ENCODE results near the gene DUS2.
"Not testable (repeated sequence)": the region's sequence is repeated elsewhere in the genome, so short reads cannot be mapped to it uniquely, and the experiment has no call there.

DUS2 gene

DNA sequence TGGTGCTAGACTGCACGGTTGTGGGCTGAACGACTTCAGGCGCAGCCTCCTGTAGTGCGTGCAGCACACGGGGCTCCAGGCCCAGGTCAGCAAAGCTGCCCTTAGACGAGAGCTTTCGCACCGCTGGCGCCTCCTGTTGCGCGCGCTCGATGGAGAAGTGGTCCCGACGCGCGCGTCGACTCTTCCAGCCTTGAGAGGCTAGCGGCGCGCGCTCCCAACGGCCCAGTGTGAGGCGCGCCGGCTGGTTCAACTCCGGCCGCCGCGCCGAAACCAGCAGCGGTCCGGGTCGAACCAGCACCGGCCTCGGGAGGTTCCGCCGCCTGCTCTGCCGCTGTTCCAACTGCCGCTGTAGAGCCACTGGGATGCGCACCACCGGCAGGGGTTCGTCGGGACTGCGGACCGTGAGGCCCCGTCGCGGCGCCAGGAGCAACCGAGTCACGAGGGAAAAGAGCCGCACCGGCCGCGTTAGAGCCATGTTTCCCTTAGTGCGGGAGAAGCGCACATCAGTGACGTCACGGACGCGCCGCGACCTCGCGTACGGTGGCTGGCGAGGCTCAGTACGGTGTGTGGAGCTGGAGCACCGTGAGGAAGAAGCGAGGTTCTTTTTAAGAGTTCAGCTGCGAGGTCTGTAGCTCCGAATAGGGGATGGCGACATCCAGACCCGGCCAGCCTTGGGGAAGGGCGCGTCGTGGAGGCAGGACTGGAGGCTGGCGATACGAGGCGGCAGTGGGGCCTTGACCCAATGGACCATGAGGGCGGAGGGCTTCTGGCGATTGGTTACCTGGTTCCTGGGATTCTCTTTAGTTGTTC, at the start of gene DUS2, which contains the start of gene DDX28:
TSS of gene DUS2 (plus strand) at position 557 of the 810 bp plus-strand sequence. CDS start 14,740 bp downstream, outside the sequence.
TSS of gene DDX28 (minus strand) at position 505 of the 810 bp plus-strand sequence. CDS start at position 475, 30 bp downstream.
- peak; percentile 90 for DNase-seq (ENCODE audit: low read depth)

DNA sequence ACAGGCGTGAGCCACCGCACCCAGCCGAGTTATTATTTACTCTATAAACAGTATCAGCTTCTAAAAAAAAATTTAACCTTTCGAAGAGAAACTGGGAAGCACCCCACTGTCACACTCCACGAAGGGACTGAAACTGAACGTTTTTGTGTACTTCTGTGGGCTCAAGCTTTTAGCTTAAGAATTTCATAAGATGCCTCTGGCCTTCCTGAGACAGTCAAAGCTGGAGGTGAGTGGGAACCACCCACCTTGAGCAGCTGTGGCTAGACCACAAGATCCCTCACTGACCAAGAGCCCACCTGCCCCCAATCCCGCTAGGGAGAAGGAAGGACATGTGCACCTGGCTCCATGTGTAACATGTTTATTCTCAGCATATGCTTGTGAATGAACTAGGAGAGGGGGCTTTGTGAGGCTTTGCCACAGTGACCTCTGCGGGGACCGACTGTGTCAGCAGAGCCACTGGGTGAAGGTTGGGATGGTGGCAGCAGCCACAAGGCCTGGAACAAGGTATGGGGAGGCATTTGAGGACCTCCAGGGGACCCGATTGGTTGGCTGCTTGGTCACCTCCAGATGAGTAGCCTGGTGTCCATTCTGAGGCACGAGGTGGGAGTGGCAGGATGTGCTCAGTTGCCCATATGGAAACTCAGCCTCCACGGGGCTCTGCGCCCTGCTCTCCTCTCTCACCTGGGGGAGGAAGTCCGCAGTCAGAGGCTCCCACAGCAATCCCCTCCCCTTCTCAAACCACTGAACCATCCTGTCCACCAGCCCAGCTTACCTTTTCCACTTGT, 47.6 kb upstream of the DUS2 start:
- no peak for DNase-seq (ENCODE audit: low read depth)

DNA sequence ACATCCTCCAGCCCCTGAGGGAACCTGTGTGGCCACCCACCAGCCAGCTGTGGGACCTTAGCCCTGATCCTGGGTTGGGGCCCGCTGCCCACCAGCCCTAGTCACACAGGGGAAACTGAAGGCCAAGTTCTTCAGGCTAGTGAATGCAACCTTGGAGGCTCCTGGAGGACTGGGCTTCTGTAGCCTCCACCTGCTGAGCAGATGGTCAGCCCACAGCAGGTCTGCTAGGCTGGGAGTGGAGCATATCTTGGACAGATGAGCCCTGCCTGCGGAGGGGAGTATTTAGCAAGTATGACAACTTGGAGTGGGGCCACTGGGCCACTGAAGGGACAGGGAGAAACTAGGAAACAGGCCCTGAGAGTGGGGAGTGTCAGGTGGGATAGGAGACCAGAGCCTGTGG, 46.9 kb upstream of the DUS2 start:
- DNase-seq (ENCODE audit: low read depth): no peak

DNA sequence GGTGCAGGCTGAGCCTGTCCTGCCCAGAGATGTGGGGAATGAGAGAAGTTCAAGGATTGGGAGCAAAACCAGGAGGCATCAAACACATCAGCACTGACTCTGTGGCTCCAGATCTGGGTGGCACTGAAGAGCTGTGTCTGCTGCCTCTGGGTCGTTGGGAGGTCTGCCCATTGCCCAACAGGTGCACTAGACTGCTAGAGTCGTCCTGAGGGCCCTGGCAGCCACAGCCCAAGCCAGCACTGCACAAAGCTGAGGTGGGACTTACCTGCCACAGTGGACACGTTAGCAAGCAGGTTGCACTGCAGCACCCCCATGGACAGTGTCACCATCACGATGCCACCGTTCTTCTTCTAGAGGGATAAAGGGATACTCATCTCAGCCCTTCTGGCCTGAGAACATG, 46.1 kb upstream of the DUS2 start:
- no peak for DNase-seq (ENCODE audit: low read depth)

DNA sequence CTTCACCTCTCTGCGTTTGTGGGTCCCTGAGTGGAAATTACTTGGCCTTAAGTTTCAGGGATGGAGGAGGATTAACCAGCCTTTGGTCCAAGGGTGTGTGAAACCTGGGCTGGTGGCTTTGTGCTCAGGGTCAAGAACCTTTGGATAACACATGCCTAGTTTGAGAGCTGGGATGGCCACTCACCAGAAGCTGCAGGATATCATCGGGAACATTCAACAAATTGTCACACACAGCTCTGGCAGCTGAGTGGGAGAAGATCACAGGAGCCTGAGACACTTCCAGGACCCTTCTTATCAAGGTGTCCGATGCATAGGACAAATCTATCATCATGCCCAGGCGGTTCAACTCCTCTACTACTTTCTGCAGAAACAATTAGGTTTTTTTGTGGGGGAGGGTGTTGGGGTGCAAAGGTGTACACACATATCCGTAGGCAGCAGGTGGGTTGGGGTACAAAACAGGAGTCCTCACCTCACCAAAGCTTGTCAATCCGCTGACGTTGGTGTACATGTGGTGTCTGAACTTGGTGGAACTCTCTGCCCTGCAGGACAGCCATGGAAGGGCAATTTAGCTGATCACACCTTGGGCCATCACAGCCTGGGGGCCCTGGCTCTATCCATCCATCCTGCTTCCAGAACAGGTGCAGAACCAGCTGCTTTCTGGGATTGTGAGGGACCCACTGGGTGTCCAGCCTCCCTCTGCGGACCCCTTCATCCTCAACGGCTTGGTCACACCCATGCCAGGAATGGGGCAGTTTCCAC, 45.4 kb upstream of the DUS2 start:
- DNase-seq (ENCODE audit: low read depth): no peak

DNA sequence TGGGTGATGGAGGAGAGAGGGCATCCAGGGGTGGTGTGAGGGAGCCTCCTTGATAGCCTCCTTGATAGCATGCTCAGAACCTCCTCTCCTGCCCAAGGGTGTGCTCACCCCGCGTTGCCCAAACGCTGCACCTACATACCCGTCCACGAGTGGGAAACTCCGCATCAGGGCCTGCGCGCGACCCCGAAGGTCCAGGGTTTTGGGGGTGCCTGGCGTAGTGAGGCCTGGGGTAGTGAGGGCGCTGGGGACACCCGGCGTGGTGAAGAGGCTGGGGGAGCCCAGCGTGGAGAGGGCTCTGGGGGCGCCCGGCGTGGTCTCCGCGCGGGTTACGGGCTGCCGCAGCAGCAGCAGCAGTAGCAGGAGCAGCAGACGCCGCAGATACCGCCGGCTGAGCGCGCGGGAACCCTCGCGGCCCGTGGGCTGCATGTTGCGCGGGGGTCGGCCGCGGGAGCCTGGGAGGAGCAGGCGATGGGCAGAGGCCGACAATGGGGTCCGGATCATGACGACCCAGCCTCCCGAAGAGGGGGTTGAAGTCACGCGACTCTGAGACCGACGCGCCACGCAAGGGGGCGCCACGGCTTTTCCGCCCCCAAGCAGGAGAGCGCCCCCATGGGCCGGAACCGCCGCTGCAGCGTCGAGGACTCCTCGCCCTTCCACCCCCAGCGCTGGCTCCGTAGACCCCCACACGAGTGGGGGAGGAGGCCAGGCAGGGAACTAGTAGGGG, 43.0 kb upstream of the DUS2 start, which contains the start of gene DPEP3:
TSS of gene DPEP3 (minus strand) at position 545 of the 724 bp plus-strand sequence. CDS start at position 426, 119 bp downstream.
- no peak for DNase-seq (ENCODE audit: low read depth)

DNA sequence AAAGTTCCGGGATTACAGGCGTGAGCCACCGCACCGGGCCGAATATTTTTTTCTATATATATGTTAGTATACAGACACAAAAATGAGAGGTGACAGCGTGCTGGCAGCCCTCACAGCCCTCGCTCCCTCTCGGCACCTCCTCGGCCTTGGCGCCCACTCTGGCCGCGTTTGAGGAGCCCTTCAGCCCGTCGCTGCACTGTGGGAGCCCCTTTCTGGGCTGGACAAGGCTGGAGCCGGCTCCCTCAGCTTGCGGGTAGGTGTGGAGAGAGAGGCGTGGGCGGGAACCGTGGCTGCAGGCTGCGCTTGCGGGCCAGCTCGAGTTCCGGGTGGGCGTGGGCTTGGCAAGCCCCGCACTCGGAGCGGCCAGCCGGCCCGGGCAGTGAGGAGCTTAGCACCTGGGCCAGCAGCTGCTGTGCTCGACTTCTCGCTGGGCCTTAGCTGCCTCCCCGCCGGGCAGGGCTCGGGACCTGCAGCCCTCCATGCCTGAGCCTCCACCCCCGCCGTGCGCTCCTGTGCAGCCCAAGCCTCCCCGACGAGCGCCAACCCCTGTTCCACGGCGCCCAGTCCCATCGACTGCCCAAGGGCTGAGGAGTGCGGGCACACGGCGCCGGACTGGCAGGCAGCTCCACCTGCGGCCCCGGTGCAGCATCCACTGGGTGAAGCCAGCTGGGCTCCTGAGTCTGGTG, 40.9 kb upstream of the DUS2 start:
- no peak for DNase-seq (ENCODE audit: low read depth)

DNA sequence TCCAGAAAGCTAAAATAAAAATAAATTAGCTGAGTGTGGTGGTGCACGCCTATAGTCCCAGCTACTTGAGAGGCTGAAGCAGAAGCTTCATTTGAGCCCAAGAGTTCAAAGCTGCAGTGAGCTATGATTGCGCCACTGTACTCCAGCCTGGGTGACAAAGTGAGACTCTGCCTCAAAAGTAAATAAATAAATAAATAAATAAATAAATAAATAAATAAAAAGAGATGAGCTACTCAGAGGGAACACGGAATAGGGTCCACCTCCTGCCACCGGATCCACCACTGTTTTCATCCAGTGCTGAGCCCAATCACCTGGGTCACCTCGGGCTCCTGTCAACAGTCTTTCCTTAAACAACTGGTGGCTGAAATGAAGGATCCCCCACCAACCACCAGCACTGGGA, 36.1 kb upstream of the DUS2 start:
- DNase-seq (ENCODE audit: low read depth): no peak

DNA sequence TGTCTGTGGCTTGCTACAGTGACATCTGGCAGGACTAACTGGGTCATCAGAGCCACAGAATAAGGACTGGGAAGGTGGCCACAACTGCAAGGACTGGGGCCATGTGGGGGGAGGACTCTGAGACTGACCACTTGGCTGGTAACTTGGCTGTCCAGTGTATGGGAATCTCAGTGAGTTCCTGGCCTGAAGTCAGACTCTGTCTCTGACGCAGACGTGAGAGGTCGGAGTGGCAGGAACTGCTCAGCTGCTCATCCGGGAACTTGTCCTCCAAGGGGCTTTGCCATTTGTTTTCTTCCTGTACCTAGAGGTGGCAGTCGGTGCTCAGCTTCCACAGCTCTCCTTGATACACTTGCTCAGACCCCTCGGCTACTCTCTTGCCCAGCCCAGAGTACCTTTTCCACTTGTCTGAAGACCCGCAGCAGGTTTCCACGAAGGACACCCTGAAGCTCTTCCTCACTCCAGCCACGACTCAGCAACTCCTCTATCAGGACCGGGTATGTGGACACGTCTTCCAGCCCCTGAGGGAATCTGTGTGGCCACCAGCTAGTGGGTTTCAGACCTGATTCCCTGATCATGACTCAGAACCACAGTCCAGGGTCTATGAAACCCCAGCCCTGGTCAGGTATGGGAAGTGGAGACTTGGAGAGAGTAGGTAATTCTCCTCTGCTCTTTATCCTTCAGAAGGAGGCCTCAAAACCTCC, 35.5 kb upstream of the DUS2 start:
- DNase-seq (ENCODE audit: low read depth): no peak

DNA sequence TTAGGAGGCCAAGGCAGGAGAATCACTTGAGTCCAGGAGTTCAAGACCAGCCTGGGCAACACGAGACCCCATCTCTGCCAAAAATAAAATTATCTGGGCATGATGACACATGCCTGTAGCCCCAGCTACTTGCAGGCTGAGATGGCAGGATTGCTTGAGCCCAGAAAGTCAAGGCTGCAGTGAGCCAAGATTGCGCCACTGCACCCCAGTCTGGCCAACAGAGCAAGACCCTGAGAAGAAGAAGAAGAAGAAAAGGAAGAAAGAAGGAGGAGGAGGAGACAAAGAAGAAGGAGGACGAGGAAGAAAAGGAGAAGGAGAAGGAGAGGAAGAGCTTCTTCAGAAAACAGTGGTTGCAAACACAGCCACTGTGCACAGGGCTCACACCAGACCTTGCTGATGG, 34.4 kb upstream of the DUS2 start:
- no peak for DNase-seq (ENCODE audit: low read depth)

DNA sequence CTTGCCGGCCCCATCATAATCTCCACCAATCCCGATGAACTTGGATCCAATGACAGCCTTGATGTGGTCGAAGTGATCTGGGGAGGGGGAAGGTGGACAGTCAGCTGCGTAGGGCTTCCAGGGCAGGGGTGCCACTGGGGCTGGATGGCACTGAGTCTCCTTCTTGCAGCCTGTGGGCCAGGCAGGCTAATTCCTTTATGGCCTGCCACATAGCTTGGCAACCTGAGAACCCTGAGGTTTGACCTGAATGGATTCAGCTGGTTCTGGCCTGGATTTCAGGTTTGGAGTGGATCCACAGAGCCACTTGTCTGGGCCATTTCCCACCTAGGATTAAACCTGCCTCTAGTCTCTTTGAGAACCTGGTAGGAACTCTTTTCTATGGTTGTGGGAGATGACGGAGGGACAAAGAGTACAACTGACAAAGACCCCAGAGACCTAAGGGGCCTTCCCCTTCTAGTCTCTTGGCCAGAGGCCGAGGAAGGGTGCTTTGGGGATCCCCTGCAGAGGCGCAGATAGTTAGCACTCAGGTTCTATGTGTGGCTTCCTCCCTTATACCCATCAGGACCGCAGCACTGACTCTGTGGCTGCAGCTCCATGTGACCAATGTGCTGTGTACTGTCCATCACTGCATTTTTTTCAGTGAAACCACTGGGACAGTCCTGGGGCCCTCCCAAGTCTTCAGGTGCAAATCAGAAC, 33.6 kb upstream of the DUS2 start:
- DNase-seq (ENCODE audit: low read depth): no peak

DNA sequence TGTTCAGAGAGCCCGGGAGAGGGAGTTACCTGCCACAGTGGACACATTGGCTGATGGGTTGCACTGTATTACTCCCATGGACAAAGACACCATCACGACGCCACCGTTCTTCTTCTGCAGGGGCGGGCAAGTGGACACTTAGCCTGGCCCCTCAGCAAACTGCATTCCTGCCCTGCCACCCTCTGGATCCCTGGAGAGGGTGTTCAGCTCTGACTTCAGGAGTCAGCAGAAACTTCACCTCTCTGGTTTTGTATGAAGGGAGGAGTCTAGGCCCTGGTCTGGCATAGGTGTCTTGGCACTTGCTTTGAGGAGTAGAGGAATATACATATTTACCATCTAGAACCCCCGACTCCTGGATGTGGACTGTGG, 33.1 kb upstream of the DUS2 start:
- DNase-seq (ENCODE audit: low read depth): no peak

DNA sequence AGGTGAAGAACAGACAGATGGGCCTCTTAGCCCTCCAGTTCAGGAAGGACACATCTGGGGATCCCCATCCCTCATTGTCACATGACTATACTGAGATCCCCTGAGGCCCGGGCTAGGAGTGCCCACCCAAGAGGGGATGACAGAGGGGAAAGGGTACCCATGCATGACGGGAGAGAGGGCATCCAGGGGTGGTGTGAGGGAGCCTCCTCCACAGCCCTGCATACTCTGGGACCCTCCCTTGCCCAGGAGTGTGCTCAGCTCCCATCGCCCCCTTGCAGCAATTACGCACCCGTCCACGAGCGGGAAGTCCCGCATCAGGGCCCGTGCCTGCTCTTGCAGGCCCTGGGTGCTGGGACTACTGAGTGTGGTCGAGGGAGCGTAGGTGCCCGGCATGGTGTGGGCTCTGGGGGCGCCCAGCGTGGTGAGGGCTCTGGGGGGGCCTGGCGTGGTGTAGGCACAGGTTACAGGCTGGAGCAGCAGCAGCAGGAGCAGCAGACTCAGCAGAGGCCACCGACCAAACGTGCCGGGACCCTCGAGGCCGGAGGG, 30.4 kb upstream of the DUS2 start:
- DNase-seq (ENCODE audit: low read depth): no peak

DNA sequence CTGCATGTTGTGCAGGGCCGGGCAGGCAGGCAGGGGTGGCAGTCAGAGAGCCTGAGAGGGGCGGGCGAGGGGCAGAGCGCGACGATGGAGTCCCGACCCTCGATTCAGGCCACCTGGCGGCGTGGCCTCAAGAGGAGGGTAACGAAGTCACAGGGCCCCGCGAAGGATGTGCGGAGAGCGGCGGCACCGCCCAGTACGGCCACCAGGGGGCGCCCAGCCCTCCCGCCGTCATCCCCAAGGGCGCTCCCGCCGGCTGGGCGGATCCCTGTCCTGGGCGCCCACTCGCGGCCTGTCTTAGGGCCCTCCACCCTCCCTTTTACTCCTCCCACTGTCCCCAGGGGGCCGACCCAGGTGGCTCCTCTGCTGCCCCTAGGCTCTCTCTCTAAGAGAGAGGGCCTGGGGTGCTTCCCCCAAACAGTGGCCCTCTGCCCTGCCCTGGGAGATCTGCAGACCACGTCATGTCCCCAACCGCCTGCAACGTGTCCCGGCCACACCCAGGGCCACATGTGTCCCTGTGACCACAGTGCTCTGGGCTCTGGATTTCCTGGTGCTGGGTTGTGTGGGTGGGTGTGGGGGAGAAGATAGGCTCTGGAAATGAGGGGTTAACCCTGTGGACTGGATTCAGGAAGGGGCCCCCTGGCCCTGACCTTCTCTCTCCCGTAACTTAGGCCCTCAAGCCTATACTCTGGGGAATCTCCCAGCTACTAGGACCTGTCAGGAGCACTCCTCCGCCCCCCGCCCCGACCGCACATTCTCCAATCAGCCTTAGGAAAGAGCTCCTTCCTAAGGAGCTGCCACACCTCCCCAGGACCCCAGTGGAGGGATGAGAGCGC, 29.7 kb upstream of the DUS2 start:
- DNase-seq (ENCODE audit: low read depth): peak; percentile 21

DNA sequence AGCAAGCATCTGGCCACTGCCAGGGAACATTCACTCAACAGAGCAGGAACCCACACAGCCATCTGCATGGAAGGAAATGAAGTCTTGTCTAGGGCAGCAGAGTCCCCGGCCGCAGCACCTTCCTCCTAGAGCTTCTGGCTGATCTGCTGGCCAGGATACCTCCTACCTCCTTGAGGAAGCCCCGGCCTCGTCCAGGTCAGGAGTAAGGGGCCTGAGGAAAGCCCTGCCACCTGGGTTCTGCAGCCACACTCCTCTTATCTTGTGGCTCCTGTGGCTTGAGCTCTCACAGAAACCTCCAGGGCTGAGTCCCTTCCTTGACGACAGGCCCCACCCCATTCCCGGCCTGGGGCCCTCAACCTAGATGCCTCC, 29.1 kb upstream of the DUS2 start:
- not testable (repeated sequence) for DNase-seq (ENCODE audit: low read depth)

DNA sequence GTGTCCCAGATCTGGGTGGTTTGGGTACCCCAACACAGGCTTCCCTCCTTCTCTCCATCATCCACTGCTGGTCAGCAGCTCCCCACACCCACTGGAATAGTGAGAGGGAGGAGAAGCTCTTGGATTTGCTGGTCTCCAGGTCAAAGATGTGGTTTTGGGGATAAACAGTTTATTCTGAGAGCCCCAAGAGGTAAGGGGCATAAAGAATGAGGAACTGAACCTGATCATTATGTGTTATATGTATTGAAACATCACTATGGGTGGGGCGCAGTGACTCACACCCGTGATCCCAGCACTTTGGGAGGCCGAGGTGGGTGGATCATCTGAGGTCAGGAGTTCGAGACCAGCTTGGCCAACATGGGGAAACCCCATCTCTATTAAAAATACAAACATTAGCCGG, 27.7 kb upstream of the DUS2 start:
- no peak for DNase-seq (ENCODE audit: low read depth)

DNA sequence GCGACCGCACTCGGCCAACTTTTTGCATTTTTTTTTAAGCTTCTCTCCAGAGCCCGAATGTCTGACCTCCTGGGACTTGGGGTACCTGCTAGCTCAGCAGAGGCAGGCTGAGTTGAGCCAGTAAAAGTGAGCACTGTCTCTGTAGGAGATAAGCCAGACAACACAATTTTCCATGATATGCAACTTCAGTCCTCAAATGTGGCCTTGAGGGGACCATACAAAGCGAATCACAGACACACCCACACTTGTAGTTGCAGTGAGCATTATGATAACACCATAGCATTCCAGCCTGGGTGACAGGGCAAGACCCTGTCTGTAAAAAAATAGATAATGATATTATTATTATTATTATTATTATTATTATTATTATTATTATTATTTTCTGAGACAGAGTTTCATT, 26.4 kb upstream of the DUS2 start:
- no peak for DNase-seq (ENCODE audit: low read depth)

DNA sequence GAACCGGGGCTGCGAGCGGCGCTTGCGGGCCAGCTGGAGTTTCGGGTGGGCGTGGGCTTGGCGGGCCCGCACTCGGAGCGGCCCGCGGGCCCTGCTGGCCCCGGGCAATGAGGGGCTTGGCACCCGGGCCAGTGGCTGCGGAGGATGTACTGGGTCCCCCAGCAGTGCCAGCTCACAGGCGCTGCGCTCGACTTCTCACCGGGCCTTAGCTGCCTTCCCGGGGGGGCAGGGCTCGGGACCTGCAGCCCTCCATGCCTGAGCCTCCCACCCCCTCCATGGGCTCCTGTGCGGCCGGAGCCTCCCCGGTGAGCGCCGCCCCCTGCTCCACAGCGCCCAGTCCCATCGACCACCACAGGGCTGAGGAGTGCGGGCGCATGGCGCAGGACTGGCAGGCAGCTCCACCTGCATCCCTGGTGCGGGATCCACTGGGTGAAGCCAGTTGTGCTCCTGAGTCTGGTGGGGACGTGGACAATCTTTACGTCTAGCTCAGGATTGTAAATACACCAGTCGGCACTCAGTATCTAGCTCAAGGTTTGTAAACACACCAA, 24.8 kb upstream of the DUS2 start:
- DNase-seq (ENCODE audit: low read depth): not testable (repeated sequence)

All from amniotic epithelial cell (primary cell).